GM12801 (cell line): Measurements from ENCODE around the gene NLGN1.

Experiments used
- TF ChIP-seq, protein P1 (sequence below): IDR thresholded peaks from one replicate; pipeline ENCODE4 v1.5.1; 2011; ENCODE audit warnings: control low read depth; ENCODE audit not compliant: insufficient read length; ENCODE audit errors: extremely low read depth

The NLGN1 gene

DNA sequence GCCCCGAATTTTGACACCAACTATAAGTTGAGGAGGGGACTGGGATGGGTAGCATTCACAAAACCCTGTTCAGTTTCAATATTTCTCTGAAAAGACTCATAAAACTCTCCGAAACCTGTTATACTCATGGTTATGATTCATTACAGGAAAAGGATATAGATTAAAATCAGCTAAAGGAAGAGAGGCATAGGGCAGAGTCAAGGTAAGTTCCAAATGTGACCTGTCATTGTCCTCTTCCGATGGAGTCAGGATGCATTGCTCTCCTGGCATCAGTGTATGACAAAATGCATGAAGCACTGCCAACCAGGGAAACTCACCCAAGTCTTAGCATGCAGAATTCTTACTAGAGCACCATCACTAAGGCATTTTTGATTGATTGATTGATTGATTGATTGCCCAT is 936.6 kb downstream of the NLGN1 start:
- TF ChIP-seq, protein P1, sequence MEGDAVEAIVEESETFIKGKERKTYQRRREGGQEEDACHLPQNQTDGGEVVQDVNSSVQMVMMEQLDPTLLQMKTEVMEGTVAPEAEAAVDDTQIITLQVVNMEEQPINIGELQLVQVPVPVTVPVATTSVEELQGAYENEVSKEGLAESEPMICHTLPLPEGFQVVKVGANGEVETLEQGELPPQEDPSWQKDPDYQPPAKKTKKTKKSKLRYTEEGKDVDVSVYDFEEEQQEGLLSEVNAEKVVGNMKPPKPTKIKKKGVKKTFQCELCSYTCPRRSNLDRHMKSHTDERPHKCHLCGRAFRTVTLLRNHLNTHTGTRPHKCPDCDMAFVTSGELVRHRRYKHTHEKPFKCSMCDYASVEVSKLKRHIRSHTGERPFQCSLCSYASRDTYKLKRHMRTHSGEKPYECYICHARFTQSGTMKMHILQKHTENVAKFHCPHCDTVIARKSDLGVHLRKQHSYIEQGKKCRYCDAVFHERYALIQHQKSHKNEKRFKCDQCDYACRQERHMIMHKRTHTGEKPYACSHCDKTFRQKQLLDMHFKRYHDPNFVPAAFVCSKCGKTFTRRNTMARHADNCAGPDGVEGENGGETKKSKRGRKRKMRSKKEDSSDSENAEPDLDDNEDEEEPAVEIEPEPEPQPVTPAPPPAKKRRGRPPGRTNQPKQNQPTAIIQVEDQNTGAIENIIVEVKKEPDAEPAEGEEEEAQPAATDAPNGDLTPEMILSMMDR: no peak

DNA sequence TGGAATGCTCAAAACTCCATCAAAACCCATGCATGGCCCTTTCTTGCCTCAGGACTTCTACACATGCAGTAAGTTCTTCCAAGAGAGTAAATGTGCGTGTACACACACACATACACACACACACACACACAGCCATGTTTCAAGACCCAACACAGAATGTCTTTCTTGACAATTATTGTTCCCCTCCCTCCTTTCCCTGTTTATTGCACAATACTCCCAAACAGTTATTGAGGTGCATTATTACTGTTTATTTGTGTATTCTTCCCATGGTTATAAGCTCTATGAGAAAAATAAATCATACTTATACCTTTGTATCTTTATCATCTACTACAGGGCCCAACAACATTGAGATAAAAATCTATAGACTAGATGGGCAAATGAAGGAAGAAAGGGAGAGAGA is 937.8 kb downstream of the NLGN1 start:
- TF ChIP-seq, protein P1: no peak

DNA sequence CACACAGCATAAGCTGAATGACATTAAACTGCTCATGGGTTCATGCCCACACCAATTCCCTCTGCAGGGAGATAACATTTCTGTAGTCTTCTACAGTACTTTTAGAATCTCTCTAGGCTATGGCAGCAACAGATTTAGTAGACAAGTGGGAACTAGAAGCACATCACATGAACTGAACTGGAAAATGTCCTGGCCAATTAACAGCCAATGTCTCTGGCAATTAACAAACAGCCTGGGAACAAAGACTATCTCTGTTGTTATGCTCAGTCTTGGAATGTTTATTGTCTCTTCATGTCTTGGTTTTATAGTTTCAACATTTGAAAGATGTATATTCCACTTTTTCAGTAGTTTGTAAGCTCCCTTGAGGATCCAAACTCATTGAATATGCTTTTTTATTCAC is 938.4 kb downstream of the NLGN1 start:
- TF ChIP-seq, protein P1: no peak
